Measurements from ENCODE around the gene MPZL1.
"Not testable (repeated sequence)": the region's sequence is repeated elsewhere in the genome, so short reads cannot be mapped to it uniquely, and the experiment has no call there.

Gene MPZL1

DNA sequence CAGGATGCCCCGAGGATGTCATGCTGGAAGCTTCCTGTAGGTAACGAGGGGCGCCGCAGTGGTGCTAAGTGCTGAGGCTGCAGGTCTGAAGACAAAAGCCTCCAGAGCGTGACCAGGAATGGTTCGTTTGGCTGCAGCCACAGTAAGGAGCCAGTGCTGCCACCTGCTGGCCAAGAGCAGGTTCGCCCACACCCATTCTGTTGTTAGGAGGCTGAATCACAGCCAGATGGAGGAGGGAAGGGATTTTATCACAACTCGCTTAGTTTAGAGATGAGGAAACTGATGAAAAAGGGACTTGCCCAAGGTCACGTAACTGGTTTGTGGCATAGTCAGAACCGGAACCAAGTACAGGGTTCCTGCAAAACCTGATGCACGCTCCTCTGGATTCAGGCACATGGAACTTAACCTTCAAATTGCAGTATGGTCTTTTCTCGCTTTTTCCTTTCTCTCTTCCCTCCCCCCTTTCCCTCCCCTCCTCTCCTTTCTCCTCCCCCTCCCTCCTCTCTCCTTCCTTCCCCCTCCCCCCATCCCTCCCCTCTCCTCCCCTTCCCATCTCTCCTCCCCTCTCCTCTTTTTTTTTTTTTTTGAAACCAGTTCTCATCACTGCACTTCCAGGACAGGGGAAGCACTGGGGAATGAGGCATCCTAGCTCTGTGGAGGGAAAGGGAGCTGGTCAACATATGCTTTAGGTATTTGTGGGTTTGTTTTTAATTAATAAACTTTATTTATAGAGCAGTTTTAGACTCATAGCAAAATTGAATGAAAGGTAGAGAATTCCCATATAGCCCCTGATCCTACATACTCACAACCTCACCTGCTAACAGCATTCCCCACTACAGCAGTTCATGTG lies 81.8 kb downstream of the MPZL1 start:
- Histone ChIP-seq H3K9me3 (ENCODE audit: control insufficient read depth in 1 of 2, low read length in 2 of 2) (no peaks in the 10 kb centered on the region), H3K27me3 (ENCODE audit: low read depth, low read length) (no peaks in the 10 kb centered on the region), H3K36me3 (ENCODE audit: control insufficient read depth in 1 of 2, insufficient read depth in 2 of 2, low read length in 2 of 2) (no peaks in the 10 kb centered on the region), H3K27ac (ENCODE audit: low read length) (no peak overlapping the region), H3K4me1 (ENCODE audit: control insufficient read depth in 1 of 2, insufficient read depth in 2 of 2, low read length in 2 of 2) (peaks cover 0 to 3% of the 10 kb centered on the region in 2 donors), H3K4me3 (ENCODE audit: low read depth in 1 of 2, low read length in 2 of 2) (no peak overlapping the region)

DNA sequence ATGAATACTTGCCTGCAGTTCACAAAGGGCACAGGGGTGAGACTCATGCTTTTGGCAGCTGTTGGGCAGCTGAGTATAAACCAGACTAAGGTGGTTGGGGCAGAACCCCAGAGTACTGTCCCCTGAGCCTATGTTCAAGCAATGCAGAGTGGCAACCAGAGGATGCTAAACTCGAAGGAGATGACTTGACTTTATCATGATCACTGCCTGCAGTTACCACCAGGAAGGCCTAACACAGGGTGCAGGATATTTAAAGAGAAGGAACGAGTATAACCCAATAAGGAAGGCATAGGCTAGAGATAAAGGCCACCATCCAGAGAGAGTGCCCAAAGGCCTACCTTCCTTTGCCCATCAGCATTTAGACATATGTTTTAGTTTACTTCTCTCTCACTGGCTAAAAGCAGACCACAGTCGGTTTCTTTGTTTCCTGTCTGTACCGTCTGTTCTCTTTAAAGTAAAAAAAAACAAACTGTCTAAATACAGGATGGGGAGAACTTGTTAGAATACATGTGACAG lies 83.3 kb downstream of the MPZL1 start:
- H3K9me3 ChIP-seq (ENCODE audit: control insufficient read depth in 1 of 2, low read length in 2 of 2) = no peaks in the 10 kb centered on the region
- H3K4me1 ChIP-seq (ENCODE audit: control insufficient read depth in 1 of 2, insufficient read depth in 2 of 2, low read length in 2 of 2) = peaks cover 0 to 3% of the 10 kb centered on the region in 2 donors
- no peaks in the 10 kb centered on the region for H3K36me3 ChIP-seq (ENCODE audit: control insufficient read depth in 1 of 2, insufficient read depth in 2 of 2, low read length in 2 of 2)
- H3K27me3 ChIP-seq (ENCODE audit: low read depth, low read length) = no peaks in the 10 kb centered on the region
- H3K4me3 ChIP-seq (ENCODE audit: low read depth in 1 of 2, low read length in 2 of 2) = no peak overlapping the region
- no peak overlapping the region for H3K27ac ChIP-seq (ENCODE audit: low read length)

DNA sequence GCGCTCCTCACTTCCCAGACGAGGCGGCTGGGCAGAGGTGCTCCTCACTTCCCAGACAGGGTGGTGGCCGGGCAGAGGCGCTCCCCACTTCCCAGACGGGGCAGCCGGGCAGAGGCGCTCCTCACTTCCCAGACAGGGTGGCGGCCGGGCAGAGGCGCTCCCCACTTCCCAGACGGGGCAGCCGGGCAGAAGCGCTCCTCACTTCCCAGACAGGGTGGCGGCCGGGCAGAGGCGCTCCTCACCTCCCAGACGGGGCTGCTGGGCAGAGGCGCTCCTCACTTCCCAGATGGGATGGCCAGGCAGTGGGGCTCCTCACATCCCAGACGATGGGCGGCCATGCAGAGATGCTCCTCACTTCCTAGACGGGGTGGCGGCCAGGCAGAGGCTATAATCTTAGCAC lies 84.5 kb downstream of the MPZL1 start:
- not testable (repeated sequence) for H3K4me3 ChIP-seq (ENCODE audit: low read depth in 1 of 2, low read length in 2 of 2); H3K27ac ChIP-seq (ENCODE audit: low read length); H3K36me3 ChIP-seq (ENCODE audit: control insufficient read depth in 1 of 2, insufficient read depth in 2 of 2, low read length in 2 of 2); H3K9me3 ChIP-seq (ENCODE audit: control insufficient read depth in 1 of 2, low read length in 2 of 2); H3K4me1 ChIP-seq (ENCODE audit: control insufficient read depth in 1 of 2, insufficient read depth in 2 of 2, low read length in 2 of 2); H3K27me3 ChIP-seq (ENCODE audit: low read depth, low read length)

DNA sequence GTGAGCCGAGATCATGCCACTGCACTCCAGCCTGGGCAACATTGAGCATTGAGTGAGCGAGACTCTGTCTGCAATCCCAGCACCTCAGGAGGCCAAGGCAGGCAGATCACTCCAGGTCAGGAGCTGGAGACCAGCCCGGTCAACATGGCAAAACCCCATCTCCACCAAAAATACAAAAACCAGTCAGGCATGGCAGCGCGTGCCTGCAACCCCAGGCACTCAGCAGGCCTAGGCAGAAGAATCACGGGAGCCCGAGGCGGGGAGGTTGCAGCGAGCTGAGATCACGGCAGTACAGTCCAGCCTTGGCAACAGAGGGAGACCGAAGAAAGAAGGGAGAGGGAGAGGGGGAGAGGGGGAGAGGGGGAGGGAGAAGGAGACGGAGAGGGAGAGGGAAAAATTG lies 84.9 kb downstream of the MPZL1 start:
- H3K27ac ChIP-seq (ENCODE audit: low read length); H3K36me3 ChIP-seq (ENCODE audit: control insufficient read depth in 1 of 2, insufficient read depth in 2 of 2, low read length in 2 of 2); H3K4me1 ChIP-seq (ENCODE audit: control insufficient read depth in 1 of 2, insufficient read depth in 2 of 2, low read length in 2 of 2); H3K4me3 ChIP-seq (ENCODE audit: low read depth in 1 of 2, low read length in 2 of 2); H3K9me3 ChIP-seq (ENCODE audit: control insufficient read depth in 1 of 2, low read length in 2 of 2); H3K27me3 ChIP-seq (ENCODE audit: low read depth, low read length): not testable (repeated sequence)

DNA sequence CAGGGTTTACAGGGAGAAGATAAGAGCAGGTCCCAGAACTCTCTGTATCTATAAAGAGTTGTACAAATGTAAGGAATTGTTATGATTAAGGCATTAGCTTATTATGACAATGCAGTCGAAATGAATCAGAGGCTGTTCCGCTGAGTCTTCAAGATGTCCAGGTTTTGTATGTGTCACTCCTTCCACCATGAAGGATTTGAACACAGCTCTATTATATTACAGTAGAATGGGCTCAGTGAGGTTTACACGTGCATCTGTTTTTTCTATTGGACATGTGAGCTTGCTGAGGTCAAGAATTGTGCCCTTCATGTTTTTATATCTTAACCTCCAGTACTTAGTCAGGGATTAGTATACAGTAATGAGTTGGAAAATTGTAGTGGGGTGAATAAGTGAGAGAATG lies 86.3 kb downstream of the MPZL1 start:
- no peaks in the 10 kb centered on the region for H3K36me3 ChIP-seq (ENCODE audit: control insufficient read depth in 1 of 2, insufficient read depth in 2 of 2, low read length in 2 of 2)
- H3K27ac ChIP-seq (ENCODE audit: low read length) = no peak overlapping the region
- H3K4me1 ChIP-seq (ENCODE audit: control insufficient read depth in 1 of 2, insufficient read depth in 2 of 2, low read length in 2 of 2) = peaks cover 0 to 3% of the 10 kb centered on the region in 2 donors
- no peaks in the 10 kb centered on the region for H3K27me3 ChIP-seq (ENCODE audit: low read depth, low read length)
- H3K9me3 ChIP-seq (ENCODE audit: control insufficient read depth in 1 of 2, low read length in 2 of 2) = no peaks in the 10 kb centered on the region
- H3K4me3 ChIP-seq (ENCODE audit: low read depth in 1 of 2, low read length in 2 of 2) = no peak overlapping the region

- H3K27me3 ChIP-seq (ENCODE audit: low read depth, low read length) = no peaks in the 10 kb centered on the region
- no peaks in the 10 kb centered on the region for H3K4me1 ChIP-seq (ENCODE audit: control insufficient read depth in 1 of 2, insufficient read depth in 2 of 2, low read length in 2 of 2)
- H3K4me3 ChIP-seq (ENCODE audit: low read depth in 1 of 2, low read length in 2 of 2) = no peak overlapping the region
- H3K27ac ChIP-seq (ENCODE audit: low read length) = no peak overlapping the region
- H3K36me3 ChIP-seq (ENCODE audit: control insufficient read depth in 1 of 2, insufficient read depth in 2 of 2, low read length in 2 of 2) = no peaks in the 10 kb centered on the region
- H3K9me3 ChIP-seq (ENCODE audit: control insufficient read depth in 1 of 2, low read length in 2 of 2) = no peaks in the 10 kb centered on the region
Measured at GRCh38 chr1:167808690-167809089, 86.9 kb downstream of the MPZL1 start.

DNA sequence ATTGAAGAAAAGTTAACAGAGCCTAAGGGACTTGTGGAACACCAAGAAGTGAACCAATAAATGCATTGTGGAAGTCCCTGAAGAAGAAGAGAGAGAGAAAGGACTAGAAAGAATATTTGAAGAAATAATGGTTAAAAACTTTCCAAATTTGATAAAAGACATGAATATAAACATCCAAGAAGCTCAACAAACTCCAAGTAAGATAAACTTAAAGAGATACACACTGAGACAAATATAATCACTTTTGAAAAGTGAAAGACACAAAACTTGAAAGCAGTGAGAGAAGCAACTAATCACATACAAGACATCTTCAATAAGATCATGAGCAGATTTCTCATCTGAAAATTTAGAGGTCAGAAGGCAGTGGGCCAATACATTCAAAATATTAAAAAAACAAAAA lies 91.2 kb downstream of the MPZL1 start:
- H3K27ac ChIP-seq (ENCODE audit: low read length) = no peak overlapping the region
- H3K27me3 ChIP-seq (ENCODE audit: low read depth, low read length) = no peaks in the 10 kb centered on the region
- peaks cover 4 to 7% of the 10 kb centered on the region in 2 donors for H3K9me3 ChIP-seq (ENCODE audit: control insufficient read depth in 1 of 2, low read length in 2 of 2)
- no peak overlapping the region for H3K4me3 ChIP-seq (ENCODE audit: low read depth in 1 of 2, low read length in 2 of 2)
- no peaks in the 10 kb centered on the region for H3K36me3 ChIP-seq (ENCODE audit: control insufficient read depth in 1 of 2, insufficient read depth in 2 of 2, low read length in 2 of 2)
- no peaks in the 10 kb centered on the region for H3K4me1 ChIP-seq (ENCODE audit: control insufficient read depth in 1 of 2, insufficient read depth in 2 of 2, low read length in 2 of 2)

- Histone ChIP-seq H3K9me3 (ENCODE audit: control insufficient read depth in 1 of 2, low read length in 2 of 2) (peaks cover 4 to 7% of the 10 kb centered on the region in 2 donors), H3K36me3 (ENCODE audit: control insufficient read depth in 1 of 2, insufficient read depth in 2 of 2, low read length in 2 of 2) (no peaks in the 10 kb centered on the region), H3K4me3 (ENCODE audit: low read depth in 1 of 2, low read length in 2 of 2) (no peak overlapping the region), H3K27ac (ENCODE audit: low read length) (no peak overlapping the region), H3K4me1 (ENCODE audit: control insufficient read depth in 1 of 2, insufficient read depth in 2 of 2, low read length in 2 of 2) (no peaks in the 10 kb centered on the region), H3K27me3 (ENCODE audit: low read depth, low read length) (no peaks in the 10 kb centered on the region)
Measured at GRCh38 chr1:167815650-167816049, 93.9 kb downstream of the MPZL1 start.

DNA sequence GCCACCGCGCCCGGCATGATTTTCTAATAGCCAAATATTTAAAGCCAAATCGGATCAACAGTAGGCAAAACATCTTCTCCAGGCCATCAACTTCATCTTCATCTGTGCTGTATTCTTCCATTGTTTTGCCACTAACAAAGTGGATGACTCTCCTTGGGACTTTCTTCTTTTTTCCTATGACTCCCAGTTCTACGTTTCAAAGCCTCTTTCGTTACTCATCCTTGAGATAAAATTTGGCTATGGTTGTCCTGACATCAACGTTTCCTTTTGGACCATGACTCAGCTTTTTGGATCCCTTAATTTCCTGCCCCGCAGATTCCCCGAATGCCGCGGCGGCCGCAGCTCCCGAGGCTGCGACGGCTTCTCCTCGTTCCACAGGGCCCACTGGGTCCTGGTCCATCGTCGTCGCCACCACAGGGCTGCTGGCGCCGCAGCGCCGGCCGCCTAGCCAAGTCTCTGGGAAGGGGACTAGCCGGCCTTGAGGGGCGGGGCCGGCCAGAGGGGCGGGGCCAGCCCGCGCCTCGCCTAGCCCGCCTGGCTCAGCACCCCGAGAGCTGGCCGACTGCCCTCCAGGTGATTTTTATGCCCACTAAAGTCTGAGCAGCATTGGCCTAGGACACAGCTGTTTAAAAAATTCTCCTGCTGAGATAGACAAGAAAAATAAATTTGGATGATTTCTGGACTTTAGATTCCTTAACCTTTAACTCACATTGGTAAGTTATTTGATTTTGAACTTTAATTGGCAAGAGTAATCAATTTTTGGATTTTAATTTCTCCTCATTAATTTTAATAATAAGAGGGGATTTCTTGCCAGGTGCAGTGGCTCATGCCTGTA lies 98.3 kb downstream of the MPZL1 start:
- H3K4me1 ChIP-seq (ENCODE audit: control insufficient read depth in 1 of 2, insufficient read depth in 2 of 2, low read length in 2 of 2) = no peaks in the 10 kb centered on the region
- H3K4me3 ChIP-seq (ENCODE audit: low read depth in 1 of 2, low read length in 2 of 2) = peak overlapping the region; percentile 33 to 54
- H3K36me3 ChIP-seq (ENCODE audit: control insufficient read depth in 1 of 2, insufficient read depth in 2 of 2, low read length in 2 of 2) = no peaks in the 10 kb centered on the region
- peak overlapping the region; percentile 5 for H3K27ac ChIP-seq (ENCODE audit: low read length)
- H3K27me3 ChIP-seq (ENCODE audit: low read depth, low read length) = no peaks in the 10 kb centered on the region
- peaks cover 4 to 6% of the 10 kb centered on the region in 2 donors for H3K9me3 ChIP-seq (ENCODE audit: control insufficient read depth in 1 of 2, low read length in 2 of 2)

GRCh38 chr1:167820684-167821355 lies 99.0 kb downstream of the MPZL1 start:
- H3K27ac ChIP-seq (ENCODE audit: low read length) = peak overlapping the region; percentile 5
- no peak overlapping the region for H3K4me3 ChIP-seq (ENCODE audit: low read depth in 1 of 2, low read length in 2 of 2)

DNA sequence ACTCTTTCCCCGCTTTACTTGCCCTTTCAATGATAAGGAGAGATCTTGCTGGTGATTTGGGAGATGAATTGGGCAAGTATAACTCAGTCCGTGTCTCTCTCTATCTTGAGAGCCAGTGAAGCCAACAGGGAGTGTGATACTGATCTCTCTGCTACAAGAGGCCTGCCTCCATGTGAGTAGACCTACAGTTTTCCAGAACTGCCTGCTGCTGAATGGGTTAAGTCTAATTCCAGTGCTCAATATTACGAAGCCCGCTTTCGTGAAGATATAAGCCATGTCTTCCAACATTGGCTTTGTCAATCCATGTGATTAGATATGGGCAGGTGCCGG lies 99.5 kb downstream of the MPZL1 start:
- Histone ChIP-seq H3K9me3 (ENCODE audit: control insufficient read depth in 1 of 2, low read length in 2 of 2) (no peaks in the 10 kb centered on the region), H3K27me3 (ENCODE audit: low read depth, low read length) (no peaks in the 10 kb centered on the region), H3K4me1 (ENCODE audit: control insufficient read depth in 1 of 2, insufficient read depth in 2 of 2, low read length in 2 of 2) (no peaks in the 10 kb centered on the region), H3K36me3 (ENCODE audit: control insufficient read depth in 1 of 2, insufficient read depth in 2 of 2, low read length in 2 of 2) (no peaks in the 10 kb centered on the region), H3K4me3 (ENCODE audit: low read depth in 1 of 2, low read length in 2 of 2) (no peak overlapping the region), H3K27ac (ENCODE audit: low read length) (no peak overlapping the region)

More at GRCh38 chr1:167820684-167821355, 99.0 kb downstream of the MPZL1 start:
- Histone ChIP-seq H3K36me3 (ENCODE audit: control insufficient read depth in 1 of 2, insufficient read depth in 2 of 2, low read length in 2 of 2) (no peaks in the 10 kb centered on the region), H3K27me3 (ENCODE audit: low read depth, low read length) (no peaks in the 10 kb centered on the region), H3K4me1 (ENCODE audit: control insufficient read depth in 1 of 2, insufficient read depth in 2 of 2, low read length in 2 of 2) (no peaks in the 10 kb centered on the region), H3K9me3 (ENCODE audit: control insufficient read depth in 1 of 2, low read length in 2 of 2) (no peaks in the 10 kb centered on the region)
